NCI-H1930 (cell line): ENCODE measurements around the gene MEIOC.
"Not testable (repeated sequence)": the region's sequence is repeated elsewhere in the genome, so short reads cannot be mapped to it uniquely, and the experiment has no call there.

Source experiments
- DNase-seq, 2 experiments: peaks; one replicate each; lab custom pipeline; 2025; lab: John Stamatoyannopoulos, UW

MEIOC gene

GRCh38 chr17:44655983-44656710 is at the start of gene MEIOC:
TSS of gene MEIOC (plus strand) at chr17:44656468. CDS start at chr17:44656614, 146 bp downstream.
- peak; percentile 81 to 88 for DNase-seq

DNA sequence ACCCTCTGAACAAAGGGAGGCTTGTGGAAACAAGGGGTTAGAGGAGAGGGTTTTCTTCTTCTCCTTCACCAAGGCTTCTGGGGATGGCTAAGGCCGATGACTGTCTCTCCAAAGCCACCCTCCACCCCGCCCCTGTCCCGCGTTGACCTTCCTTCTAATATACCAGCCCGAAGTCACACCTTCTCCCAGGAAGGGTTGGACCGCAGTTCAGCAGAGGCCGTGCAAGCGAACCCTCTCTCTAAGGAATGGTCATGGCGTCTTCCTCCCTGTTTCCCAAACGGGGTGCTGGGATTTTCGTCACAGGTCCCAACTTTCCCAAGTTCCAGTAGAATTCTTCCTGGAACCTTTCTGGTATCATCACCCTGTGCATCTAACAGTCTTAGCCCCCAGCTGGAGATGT is 49.6 kb upstream of the MEIOC start:
- no peak for DNase-seq

DNA sequence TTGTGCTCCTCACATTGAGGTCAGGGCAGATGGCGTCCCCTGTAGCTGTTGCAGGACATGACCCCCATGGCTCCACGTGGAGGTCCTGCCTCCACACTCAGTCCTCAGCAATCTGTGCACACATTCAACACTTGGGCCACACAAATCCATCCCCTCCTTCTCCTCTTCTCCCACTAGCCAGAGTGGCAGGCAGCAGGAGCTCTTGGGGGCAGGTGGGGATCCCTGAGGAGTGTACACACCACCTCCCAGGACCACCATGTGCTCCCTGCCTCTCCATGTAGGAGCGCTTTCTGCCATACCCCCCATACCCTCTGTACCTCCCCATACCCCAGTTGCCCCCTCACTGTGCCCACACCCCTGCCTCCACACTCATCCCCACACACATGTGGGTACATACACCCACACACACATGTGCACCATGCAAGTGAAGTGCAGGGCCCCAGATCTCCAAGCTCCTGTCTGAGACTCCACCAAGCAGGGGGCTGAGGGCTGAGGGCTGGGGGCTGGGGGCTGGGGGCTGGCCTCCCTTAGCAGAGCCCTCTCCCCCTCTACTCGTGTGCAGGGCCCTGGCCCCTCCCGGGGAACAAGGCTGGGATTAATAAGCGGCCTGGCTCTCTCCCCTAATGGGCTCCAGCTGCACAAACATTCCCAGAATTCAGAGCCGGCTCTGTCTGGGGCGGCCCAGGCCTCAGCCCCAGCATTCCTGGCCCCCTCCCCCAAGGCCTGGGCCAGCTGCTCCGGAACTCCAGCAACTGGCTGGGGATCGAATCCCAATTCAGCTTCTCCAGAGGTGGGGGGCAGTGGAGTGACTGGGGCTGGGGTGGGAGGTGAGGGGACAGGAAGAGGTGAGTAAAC is 48.2 kb upstream of the MEIOC start:
- DNase-seq = peak in 1 of 2 experiments; percentile 15

DNA sequence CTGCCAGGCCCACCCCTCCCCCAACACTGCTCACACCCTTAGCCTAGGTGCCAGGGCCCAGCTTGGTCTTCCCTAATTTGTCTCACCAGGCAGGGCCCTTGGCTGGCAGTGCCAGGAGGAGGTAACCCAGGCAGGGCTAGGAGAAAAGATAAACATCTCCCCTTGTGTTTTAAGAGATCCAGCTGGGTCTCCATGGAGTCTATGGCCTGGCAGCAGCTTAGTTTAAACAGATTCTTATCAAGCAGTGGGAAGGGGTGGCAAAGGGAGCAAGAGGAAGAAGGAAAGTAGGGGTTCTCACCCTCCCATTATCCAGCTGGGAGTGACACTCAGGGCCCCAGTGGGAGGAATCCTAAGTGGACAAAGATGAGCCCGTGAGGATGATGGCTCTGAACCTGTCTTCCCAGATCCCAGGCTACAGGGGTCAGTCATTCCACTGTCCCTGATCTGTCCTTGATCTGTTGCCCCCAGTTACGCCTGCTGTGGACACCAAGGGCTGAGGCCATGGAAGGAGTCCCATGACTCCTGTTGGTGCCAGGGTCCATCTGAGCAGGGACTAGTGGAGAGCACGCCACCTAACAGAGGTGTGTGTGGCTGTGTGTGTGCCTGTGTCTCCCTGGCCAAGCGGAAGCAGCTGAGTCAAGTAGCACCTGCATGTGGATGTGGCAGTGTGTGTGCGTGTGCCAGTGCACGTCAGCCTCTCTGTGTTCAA is 47.4 kb upstream of the MEIOC start:
- DNase-seq = no peak

DNA sequence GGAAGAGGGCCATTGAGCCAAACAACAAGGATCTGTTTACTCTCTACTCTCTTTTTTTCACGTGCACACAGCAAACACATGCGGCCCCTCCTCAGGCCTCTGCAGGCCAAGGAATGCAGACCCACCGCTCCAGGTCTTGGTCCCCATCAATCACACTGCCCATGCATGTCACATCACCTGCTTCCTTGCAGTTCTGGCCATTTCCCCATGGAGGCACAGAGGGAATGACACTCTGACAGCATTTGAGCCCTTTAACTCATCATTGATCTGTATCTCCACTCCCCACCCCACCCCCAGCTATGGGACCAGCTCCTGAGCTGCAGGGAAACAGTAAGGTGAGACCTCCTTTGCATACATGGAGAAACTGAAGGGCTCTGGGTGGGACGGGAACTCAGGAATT is 45.9 kb upstream of the MEIOC start:
- DNase-seq = no peak

DNA sequence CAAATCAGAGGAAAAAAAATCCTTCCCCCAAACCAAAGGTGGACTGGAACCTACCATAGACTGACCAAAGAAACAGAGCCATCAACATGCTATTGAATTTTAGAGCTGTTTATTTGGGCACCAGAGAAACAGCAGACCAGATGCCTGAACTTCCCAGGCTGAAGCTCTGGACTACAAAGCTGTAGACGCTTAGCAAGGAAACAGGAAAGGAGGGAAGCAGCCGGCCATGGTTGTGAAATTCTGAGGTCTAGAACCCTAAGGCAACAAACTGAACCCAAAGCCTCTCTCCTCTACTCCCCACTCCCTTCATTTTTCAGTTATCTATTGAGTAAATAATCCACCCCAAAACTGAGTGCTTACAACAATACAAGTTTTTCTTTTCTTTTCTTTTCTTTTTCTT is 45.4 kb upstream of the MEIOC start:
- no peak for DNase-seq

DNA sequence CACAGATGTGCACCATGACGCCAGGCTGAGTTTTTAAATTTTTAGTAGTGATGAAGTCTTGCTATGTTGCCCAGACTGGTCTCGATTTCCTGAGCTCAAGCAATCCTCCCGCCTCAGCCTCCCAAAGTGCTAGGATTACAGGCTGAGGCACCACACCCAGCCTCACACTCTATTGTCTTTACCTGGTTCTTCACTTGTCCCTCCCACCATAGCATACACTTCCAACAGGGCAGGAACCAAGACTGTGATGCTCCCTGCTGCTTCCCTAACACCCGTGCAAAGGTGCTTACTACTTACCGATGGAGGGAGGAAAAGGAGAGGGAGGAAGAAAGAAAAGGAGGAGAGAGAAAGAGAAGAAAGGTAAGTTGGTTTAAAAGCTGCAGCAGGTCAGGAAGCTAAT is 41.4 kb upstream of the MEIOC start:
- DNase-seq = no peak

DNA sequence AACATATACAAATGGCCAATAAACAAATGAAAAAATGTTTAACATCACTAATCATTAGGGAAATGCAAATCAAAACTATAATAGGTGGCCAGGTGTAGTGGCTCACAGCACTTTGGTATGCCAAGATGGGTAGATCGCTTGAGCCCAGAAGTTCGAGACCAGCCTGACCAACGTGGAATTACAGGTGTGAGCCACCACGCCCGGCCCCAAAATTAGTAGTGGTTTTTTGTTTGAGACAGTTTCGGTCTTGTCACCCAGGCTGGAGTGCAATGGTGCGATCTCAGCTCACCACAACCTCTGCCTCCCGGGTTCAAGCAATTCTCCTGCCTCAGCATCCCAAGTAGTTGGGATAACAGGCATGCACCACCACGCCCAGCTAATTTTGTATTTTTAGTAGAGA is 37.6 kb upstream of the MEIOC start:
- not testable (repeated sequence) for DNase-seq

DNA sequence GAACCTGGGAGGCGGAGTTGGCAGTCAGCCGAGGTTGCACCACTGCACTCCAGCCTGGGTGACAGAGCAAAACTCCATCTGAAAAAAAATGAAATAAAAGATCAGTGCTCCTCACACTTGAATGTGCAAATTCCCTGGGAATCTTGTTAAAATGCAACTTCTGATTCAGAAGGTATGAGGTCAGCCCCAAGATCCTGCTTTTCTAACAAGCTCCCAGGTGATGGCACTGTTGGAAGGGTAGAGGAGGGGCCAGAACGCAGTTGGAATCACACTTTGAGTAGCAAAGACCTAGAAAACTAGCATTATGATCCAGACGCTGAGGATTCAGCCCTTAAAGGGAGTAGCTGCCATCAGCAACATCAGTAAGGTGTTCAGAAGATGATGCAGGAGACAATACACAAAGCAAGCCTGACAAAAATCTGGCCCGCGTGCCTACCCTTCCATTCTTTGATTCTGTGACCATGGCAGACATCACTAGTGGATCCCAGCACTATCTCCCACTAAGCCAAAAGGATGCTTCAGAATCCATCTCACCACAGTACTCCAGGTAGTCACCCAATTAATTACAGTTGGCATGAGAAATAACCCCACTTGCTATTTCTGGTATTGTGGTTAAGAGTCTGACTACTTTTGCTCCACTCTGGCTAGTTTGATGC is 33.1 kb upstream of the MEIOC start:
- no peak for DNase-seq

DNA sequence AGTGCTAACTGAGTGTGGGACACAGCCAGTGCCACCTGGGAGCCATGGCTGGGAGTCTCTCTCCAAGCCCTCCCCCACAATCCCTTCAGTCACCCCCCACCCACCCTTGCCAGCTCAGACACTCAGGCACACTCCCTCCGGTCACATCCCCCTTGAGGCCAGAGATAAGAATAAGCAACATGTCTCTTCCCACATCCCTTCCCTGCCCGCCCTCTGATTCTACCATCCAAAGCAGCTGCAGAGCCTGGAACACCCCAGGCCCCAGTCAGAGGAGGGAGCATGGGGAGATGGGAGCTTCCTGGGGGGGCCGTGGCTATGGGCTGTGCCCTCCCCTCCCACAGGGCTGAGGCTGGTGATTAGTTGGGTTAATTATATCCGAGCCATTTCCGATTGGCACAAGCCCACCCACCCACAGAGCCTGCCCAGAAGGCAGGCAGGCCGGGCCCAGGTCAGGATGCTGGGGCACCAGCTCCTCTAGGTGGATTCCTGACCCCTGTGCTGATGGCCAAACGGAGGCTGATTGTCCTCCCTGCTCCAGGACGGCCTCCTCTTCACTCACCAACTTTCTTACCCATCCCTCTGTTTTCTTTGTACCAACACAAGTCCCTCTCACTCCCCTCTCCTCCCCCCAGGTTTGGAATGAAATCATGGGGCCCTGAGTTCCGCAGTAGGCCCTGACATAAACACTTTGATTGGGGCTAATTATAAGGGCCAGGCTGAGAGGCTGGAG is 28.6 kb upstream of the MEIOC start:
- DNase-seq = no peak

DNA sequence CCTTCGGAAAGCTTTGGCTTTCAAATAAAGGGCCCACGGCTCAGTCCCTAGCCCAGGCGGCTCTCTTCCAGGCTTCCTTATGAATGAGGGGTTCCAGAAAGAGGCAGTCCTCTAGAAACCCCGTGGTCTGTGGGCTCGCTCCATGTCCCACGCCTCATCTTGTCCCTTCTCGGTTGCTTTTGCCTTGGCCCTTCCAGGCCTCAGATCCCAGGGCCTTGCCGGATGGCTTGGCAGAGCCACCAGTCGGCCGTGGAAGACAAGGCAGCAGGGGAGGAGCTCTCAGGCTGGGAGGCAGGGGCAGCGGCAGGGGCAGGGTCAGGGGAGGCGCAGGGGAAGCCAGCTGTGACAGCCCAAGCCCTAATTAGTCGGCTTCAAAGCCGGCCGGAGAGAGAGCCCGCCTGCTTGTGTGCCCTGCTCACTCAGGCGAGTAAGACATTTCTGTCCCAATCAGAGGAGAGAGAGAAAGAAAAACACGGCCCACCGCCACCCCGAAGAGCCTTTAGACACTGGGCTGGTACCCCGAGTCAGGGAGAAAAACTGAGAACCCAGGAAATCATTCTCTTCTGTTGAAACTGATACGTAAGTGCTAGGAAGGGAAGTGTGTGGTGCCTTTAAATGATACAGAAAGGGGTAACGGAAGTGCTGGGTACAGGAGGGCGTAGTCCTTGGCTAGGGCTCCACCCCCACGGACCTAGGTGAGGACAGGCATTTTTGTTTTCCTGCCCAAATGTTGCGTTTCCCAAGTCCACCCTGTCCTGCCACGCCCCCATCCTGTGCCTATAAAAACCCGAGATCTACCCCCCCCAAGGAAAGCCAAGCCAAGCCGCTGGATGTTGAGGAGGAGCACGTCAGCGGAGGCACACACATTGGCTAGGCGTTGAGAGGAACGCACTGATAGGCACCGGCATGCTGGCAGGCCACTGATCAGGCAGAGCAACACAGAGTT is 27.8 kb upstream of the MEIOC start:
- no peak for DNase-seq

DNA sequence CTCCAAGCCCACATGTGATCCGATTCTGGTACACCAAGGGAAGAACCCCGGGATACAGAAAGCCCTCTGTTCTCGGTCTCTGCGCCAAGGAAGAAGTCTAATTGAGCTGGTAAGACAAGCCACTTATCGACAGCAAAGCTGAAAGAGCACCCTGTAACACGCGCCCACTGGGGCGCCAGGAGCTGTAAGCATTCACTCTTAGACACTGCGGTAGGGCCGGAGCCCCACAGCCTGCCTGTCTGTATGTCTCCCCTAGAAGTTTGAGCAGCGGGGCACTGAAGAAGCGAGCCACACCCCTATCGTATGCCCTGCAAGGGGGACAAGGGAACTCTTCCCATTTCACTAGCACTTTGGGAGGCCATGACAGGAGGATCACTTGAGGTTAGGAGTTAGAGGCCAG is 27.0 kb upstream of the MEIOC start:
- no peak for DNase-seq

DNA sequence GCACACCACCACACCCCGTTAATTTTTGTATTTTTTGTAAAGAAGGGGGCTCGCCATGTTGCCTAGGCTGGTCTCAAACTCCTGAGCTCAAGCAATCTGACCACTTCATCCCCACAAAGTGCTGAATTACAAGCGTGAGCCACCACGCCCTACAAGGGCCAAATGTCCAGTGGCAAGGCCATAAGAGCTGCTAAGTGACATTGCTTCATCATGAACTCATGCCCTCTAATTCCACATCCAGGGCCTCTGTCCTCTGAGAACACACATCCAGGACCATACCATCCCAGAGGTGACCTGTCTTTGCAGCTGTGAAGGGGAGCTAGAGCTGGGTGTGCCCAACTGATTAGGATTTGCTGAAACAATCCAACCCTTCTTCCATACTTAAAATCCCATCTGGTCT is 25.6 kb upstream of the MEIOC start:
- DNase-seq = no peak

- DNase-seq = no peak
Observed at GRCh38 chr17:44633998-44634397, 22.3 kb upstream of the MEIOC start.

DNA sequence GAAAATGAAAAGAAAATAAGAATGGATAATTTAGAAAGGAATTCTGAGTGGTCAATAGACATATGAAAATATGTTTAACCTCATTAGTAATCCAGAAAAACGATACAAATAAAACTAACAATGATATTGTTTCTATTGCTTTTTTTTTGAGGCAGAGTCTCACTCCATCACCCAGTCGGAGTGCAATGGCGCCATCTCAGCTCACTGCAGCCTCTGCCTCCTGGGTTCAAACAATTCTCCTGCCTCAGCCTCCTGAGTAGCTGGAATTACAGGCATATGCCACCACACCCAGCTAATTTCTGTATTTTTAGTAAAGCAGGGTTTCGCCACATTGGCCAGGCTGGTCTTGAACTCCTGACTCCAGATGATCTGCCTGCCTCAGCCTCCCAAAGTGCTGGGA is 21.9 kb upstream of the MEIOC start:
- DNase-seq = not testable (repeated sequence)

GRCh38 chr17:44636562-44636961 is 19.7 kb upstream of the MEIOC start:
- peak in 1 of 2 experiments; percentile 17 for DNase-seq

DNA sequence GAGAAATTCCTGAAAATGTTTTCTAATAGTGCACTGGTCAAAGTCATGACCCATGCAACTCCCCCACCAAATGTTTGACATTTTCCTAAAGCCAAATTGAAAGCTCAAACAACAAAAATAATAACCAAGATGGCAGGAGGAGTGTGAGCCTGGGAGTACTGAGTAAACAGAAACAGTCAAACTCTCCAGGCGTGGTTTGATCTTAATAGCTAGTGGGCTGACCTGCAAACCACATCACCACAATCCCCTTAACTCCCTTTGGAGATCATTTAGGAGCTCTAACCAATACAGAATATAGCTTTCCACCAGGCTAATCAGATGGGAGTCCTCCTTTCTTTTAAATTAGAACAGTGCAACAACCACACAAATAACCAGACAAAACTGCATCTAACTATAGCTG is 19.2 kb upstream of the MEIOC start:
- no peak for DNase-seq

DNA sequence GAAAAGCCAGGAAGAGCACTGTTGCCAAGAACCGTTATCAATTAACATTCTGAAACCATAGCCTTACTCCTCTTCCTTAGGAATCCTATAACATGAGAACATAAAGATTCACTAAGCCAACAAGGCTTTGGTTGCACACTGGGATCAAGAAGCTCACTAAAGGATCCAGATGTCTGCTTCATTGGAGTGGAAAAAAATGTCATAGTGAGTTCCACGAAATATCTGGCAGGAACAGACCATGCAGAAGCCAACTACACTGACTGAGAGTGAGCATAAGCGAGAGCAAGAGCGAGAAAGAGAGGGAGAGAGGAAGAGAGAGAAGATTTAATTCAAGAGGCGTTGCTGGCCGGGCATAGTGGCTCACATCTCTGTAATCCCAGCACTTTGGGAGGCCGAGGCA is 13.4 kb upstream of the MEIOC start:
- DNase-seq = no peak

GRCh38 chr17:44645341-44645740 is 10.9 kb upstream of the MEIOC start:
- no peak for DNase-seq

- DNase-seq = no peak
Observed at GRCh38 chr17:44646280-44646679, 10.0 kb upstream of the MEIOC start.
